T-helper 17 cell (primary cell): ENCODE results near the gene TPSD1. TPM values are rescaled to one million over a fixed set of nuclear protein-coding genes. Genes with fewer than 3 reads are reported as not detected.
A peak's percentile ranks its signal among the peaks of the same experiment; 100 is the strongest.

Experiments used
- ATAC-seq: fragments of 150-1000 bp; cut with Tn5 transposase; 2 replicates; pipeline ENCODE4 v1.10.0; 2021; ENCODE audit warnings: mild to moderate bottlenecking, moderate library complexity
- DNase-seq, 3 donors: peaks; one replicate each; pipeline versions ENCODE4 v3.0.0 to v3.0.0-alpha.2; 2020 to 2021
- H3K9me3 ChIP-seq: one replicate; pipeline ENCODE4 v1.7.0; 2013; ENCODE audit warnings: low read length, mild to moderate bottlenecking; ENCODE audit not compliant: control insufficient read depth, poor library complexity, severe bottlenecking
- H3K27ac Mint-ChIP-seq: one replicate; pipeline ENCODE4 v1.8.0; 2022; ENCODE audit warnings: mild to moderate bottlenecking, moderate library complexity, mixed read lengths
- H3K27me3 Mint-ChIP-seq: one replicate; pipeline ENCODE4 v1.8.0; 2022; ENCODE audit warnings: mixed read lengths
- H3K36me3 Mint-ChIP-seq: one replicate; pipeline ENCODE4 v1.8.0; 2022; ENCODE audit warnings: low read depth, mixed read lengths
- H3K4me1 Mint-ChIP-seq: one replicate; pipeline ENCODE4 v1.8.0; 2022; ENCODE audit warnings: mild to moderate bottlenecking, mixed read lengths
- H3K4me3 Mint-ChIP-seq: one replicate; pipeline ENCODE4 v1.8.0; 2022; ENCODE audit warnings: mild to moderate bottlenecking, moderate library complexity, mixed read lengths
- total RNA-seq, 4 donors: library from RNA in 2 of 4; stranded (reverse) in 2 of 4; gene quantifications; one replicate each; pipeline ENCODE4 v1.2.3 and lab custom pipeline; 2022 to 2026

Gene TPSD1
- total RNA-seq, 2 donors from 2014 or later = not detected

GRCh38 chr16:1279945-1280589 is 24.2 kb downstream of the TPSD1 start:
- DNase-seq (no peak), ATAC-seq (no peak)
- H3K9me3 ChIP-seq = no peaks in the 10 kb centered on the region
- H3K27ac Mint-ChIP-seq = no peak overlapping the region
- no peaks in the 10 kb centered on the region for H3K4me1 Mint-ChIP-seq
- H3K4me3 Mint-ChIP-seq = no peak overlapping the region
- no peaks in the 10 kb centered on the region for H3K36me3 Mint-ChIP-seq
- H3K27me3 Mint-ChIP-seq = peaks cover 25% of the 10 kb centered on the region

- DNase-seq (no peak), ATAC-seq (no peak)
- H3K9me3 ChIP-seq = no peaks in the 10 kb centered on the region
- no peak overlapping the region for H3K27ac Mint-ChIP-seq
- peaks cover 25% of the 10 kb centered on the region for H3K27me3 Mint-ChIP-seq
- no peak overlapping the region for H3K4me3 Mint-ChIP-seq
- no peaks in the 10 kb centered on the region for H3K4me1 Mint-ChIP-seq
- no peaks in the 10 kb centered on the region for H3K36me3 Mint-ChIP-seq
Measured at GRCh38 chr16:1280783-1281182, 24.9 kb downstream of the TPSD1 start.

GRCh38 chr16:1281517-1281916 is 25.6 kb downstream of the TPSD1 start:
- ATAC-seq = no peak
- Mint-ChIP-seq H3K27ac (no peak overlapping the region), H3K27me3 (peaks cover 28% of the 10 kb centered on the region), H3K4me1 (no peaks in the 10 kb centered on the region), H3K4me3 (no peak overlapping the region), H3K36me3 (no peaks in the 10 kb centered on the region)
- H3K9me3 ChIP-seq = no peaks in the 10 kb centered on the region
- no peak for DNase-seq

GRCh38 chr16:1282324-1282973 is 26.6 kb downstream of the TPSD1 start:
- no peak for ATAC-seq
- no peaks in the 10 kb centered on the region for H3K4me1 Mint-ChIP-seq
- no peak overlapping the region for H3K27ac Mint-ChIP-seq
- H3K9me3 ChIP-seq = no peaks in the 10 kb centered on the region
- no peaks in the 10 kb centered on the region for H3K36me3 Mint-ChIP-seq
- H3K27me3 Mint-ChIP-seq = peaks cover 26% of the 10 kb centered on the region
- no peak overlapping the region for H3K4me3 Mint-ChIP-seq
- no peak for DNase-seq

- peaks cover 23% of the 10 kb centered on the region for H3K27me3 Mint-ChIP-seq
- DNase-seq (no peak), ATAC-seq (no peak)
- no peaks in the 10 kb centered on the region for H3K4me1 Mint-ChIP-seq
- H3K4me3 Mint-ChIP-seq = no peak overlapping the region
- H3K27ac Mint-ChIP-seq = no peak overlapping the region
- no peaks in the 10 kb centered on the region for H3K36me3 Mint-ChIP-seq
- no peaks in the 10 kb centered on the region for H3K9me3 ChIP-seq
Measured at GRCh38 chr16:1283296-1283695, 27.4 kb downstream of the TPSD1 start.

GRCh38 chr16:1283996-1284616 is 28.2 kb downstream of the TPSD1 start:
- DNase-seq = no peak
- Mint-ChIP-seq H3K4me1 (no peaks in the 10 kb centered on the region), H3K4me3 (no peak overlapping the region), H3K27ac (no peak overlapping the region), H3K27me3 (peaks cover 23% of the 10 kb centered on the region), H3K36me3 (no peaks in the 10 kb centered on the region)
- no peak for ATAC-seq
- no peaks in the 10 kb centered on the region for H3K9me3 ChIP-seq

GRCh38 chr16:1285669-1286512 is 30.0 kb downstream of the TPSD1 start:
- ATAC-seq (no peak), DNase-seq (no peak)
- Mint-ChIP-seq H3K27ac (no peak overlapping the region), H3K4me3 (no peak overlapping the region), H3K4me1 (no peaks in the 10 kb centered on the region), H3K27me3 (peaks cover 33% of the 10 kb centered on the region), H3K36me3 (no peaks in the 10 kb centered on the region)
- no peaks in the 10 kb centered on the region for H3K9me3 ChIP-seq

- H3K4me3 Mint-ChIP-seq = no peak overlapping the region
- DNase-seq = no peak
- H3K27me3 Mint-ChIP-seq = peaks cover 39% of the 10 kb centered on the region
- H3K27ac Mint-ChIP-seq = no peak overlapping the region
- no peak for ATAC-seq
- H3K4me1 Mint-ChIP-seq = no peaks in the 10 kb centered on the region
- no peaks in the 10 kb centered on the region for H3K36me3 Mint-ChIP-seq
- no peaks in the 10 kb centered on the region for H3K9me3 ChIP-seq
Measured at GRCh38 chr16:1286513-1287094, 30.7 kb downstream of the TPSD1 start.

GRCh38 chr16:1287982-1288670 is 32.3 kb downstream of the TPSD1 start:
- H3K27ac Mint-ChIP-seq = no peak overlapping the region
- peaks cover 44% of the 10 kb centered on the region for H3K27me3 Mint-ChIP-seq

GRCh38 chr16:1288813-1289476 is 33.1 kb downstream of the TPSD1 start:
- DNase-seq (no peak), ATAC-seq (peak; percentile 45)
- Mint-ChIP-seq H3K4me1 (no peaks in the 10 kb centered on the region), H3K4me3 (no peak overlapping the region), H3K36me3 (no peaks in the 10 kb centered on the region), H3K27ac (no peak overlapping the region), H3K27me3 (peaks cover 39% of the 10 kb centered on the region)
- H3K9me3 ChIP-seq = no peaks in the 10 kb centered on the region

More at GRCh38 chr16:1287982-1288670, 32.3 kb downstream of the TPSD1 start:
- H3K4me1 Mint-ChIP-seq = no peaks in the 10 kb centered on the region
- DNase-seq (no peak), ATAC-seq (no peak)
- H3K9me3 ChIP-seq = no peaks in the 10 kb centered on the region
- no peaks in the 10 kb centered on the region for H3K36me3 Mint-ChIP-seq
- no peak overlapping the region for H3K4me3 Mint-ChIP-seq

GRCh38 chr16:1289477-1289866 is 33.6 kb downstream of the TPSD1 start:
- H3K9me3 ChIP-seq = no peaks in the 10 kb centered on the region
- Mint-ChIP-seq H3K27me3 (peaks cover 44% of the 10 kb centered on the region), H3K4me3 (no peak overlapping the region), H3K27ac (no peak overlapping the region), H3K36me3 (no peaks in the 10 kb centered on the region), H3K4me1 (no peaks in the 10 kb centered on the region)
- DNase-seq (no peak), ATAC-seq (no peak)

- no peaks in the 10 kb centered on the region for H3K36me3 Mint-ChIP-seq
- no peak overlapping the region for H3K4me3 Mint-ChIP-seq
- peaks cover 46% of the 10 kb centered on the region for H3K27me3 Mint-ChIP-seq
- no peaks in the 10 kb centered on the region for H3K4me1 Mint-ChIP-seq
- ATAC-seq (no peak), DNase-seq (no peak)
- H3K27ac Mint-ChIP-seq = no peak overlapping the region
- H3K9me3 ChIP-seq = no peaks in the 10 kb centered on the region
Measured at GRCh38 chr16:1290063-1290501, 34.2 kb downstream of the TPSD1 start.
